Embryonic facial prominence (tissue), 1 donor: ENCODE results near the gene A1BG.
"Not testable (repeated sequence)": the region's sequence is repeated elsewhere in the genome, so short reads cannot be mapped to it uniquely, and the experiment has no call there.

Experiments
- DNase-seq: peaks from one replicate; pipeline ENCODE4 v3.0.0-alpha.2; 2016; ENCODE audit errors: extremely low spot score

Gene A1BG

DNA sequence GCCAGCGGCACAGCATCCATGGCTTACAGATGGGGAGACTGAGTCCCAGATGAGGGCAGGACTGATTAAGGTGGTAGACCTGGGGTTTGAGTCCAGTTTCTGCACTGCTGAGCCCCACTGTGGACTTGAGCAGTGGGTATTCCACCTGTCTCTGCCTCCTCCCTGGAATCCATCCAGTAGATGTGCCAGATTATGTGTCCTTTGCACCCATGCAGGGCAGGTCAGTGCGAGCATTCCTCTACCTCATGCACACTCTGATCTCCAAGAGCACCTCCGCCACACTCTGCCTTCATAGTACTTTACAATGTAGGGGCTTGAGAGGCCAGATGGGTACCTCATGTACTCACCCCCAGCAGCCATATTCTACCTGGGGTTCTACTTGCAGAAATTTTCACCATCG is 16.5 kb downstream of the A1BG start:
- DNase-seq: no peak

DNA sequence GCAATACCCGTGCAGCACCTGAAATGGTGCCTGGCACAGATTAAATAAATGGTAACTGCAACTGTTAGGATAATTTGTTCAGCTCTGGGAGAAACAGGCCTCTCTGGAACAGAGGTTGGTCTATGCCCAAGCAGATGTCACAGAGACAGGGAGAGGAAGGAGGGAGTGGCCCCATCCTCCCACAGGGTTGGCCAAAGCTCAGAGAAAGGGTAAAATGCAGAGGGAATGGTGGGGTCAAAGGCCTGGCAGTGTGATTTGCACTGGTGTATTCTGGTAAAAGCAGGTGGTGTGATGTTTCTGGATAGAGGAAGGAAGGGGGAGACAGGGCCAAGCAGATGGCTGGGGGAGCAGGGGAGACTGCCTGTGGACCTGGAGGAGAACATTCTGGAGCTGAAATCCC is 17.1 kb downstream of the A1BG start:
- no peak for DNase-seq

DNA sequence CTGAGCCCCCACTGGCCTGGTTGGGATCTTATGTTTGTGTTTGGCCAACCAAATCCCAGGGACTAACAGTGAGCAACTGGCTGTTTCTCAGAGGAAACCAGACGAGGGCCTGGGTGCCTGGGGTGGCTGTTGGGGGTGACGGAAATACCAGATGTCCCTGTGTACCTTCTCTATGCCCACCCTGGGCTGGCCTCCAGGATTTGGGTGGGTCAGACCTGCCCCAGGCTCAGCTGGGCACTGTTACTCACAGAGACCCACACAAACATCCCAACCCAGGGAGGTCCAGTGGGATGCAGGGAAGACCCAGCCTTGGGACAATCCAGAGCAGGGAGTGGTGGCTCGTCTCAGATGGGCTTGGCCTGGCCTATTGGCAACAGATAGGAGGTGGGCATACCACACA is 17.7 kb downstream of the A1BG start:
- DNase-seq: no peak

DNA sequence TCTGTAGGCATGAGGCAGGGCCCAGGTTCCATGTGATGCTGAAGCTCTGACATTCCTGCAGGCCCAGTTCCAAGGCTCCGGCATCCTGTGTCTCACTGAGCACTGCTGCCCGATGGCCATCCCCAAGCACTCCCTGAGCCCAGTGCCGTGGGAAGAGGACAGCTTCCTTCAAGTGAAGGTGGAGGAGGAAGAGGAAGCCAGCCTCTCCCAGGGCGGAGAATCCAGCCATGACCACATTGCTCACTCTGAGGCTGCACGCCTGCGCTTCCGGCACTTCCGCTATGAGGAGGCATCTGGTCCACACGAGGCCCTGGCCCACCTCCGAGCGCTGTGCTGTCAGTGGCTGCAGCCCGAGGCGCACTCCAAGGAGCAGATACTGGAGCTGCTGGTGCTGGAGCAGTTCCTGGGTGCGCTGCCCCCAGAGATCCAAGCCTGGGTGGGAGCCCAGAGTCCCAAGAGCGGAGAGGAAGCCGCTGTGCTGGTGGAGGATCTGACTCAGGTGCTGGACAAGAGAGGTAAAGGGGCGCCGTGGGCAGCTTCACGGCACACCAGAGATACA is 18.5 kb downstream of the A1BG start:
- no peak for DNase-seq

DNA sequence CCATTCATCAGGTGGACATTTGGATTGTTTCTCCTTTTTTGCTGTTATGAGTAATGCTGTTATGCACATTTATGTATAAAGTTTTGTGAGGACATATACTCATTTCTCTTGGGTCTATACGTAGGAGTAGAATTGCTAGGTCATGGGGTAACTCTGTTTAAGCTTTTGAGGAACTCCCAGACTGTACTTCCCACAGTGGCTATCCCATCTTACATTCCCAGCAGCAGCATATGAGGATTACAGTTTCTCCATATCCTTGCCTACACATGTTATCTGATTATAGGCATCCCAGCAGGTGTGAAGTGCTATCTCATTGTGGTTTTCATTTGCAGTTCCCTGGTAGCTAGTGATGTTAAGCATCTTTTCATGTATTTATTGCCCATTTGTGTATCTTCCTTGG is 20.6 kb downstream of the A1BG start:
- no peak for DNase-seq

GRCh38 chr19:58330458-58330857 is 22.8 kb downstream of the A1BG start:
- no peak for DNase-seq

DNA sequence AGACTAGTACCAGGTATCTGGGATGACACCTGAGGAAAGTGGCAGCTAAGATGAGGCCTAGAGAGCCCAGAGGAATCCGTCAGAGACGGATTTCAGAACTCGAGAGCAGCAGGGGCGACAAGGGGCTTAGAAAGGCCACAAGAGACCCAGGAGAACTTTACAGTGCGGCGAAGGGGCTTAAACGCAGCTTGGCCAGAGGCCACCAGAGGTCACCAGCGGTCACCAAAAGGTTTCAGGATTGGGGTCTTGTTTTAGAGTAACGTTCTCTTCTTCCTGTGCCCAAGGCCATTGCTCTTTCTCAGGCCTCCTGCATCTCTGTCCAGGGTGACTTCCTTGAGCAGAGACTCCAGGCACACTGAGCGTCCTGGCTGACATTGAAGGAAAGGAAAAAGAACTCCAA is 24.3 kb downstream of the A1BG start:
- no peak for DNase-seq

GRCh38 chr19:58326914-58327726 is 26.2 kb downstream of the A1BG start, which contains the start of gene ZSCAN22:
Gene ZSCAN22, plus strand, starts transcription at chr19:58326994. Its CDS starts 7,809 bp downstream, at chr19:58334803.
- peak; percentile 77 for DNase-seq

- DNase-seq: no peak
Observed at GRCh38 chr19:58326501-58326913, 26.8 kb downstream of the A1BG start.

GRCh38 chr19:58325311-58326022 is 27.8 kb downstream of the A1BG start:
- DNase-seq: no peak

DNA sequence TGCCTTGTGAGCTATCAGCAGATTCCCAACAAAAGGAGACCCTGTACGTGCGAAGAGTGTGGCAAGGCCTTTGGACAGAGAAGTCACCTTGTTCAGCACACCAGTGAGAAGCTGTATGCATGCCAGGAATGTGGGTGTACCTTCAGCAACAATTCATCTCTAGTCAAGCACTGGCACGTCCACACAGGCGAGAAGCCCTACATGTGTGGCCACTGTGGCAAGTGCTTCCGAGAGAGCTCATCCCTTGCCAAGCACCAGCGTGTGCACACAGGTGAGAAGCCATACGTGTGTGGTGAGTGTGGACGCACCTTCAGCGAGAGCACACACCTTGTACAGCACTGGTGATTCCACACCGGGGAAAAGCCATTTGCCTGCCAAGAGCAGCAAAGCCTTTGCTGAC is 34.1 kb downstream of the A1BG start:
- DNase-seq: no peak

DNA sequence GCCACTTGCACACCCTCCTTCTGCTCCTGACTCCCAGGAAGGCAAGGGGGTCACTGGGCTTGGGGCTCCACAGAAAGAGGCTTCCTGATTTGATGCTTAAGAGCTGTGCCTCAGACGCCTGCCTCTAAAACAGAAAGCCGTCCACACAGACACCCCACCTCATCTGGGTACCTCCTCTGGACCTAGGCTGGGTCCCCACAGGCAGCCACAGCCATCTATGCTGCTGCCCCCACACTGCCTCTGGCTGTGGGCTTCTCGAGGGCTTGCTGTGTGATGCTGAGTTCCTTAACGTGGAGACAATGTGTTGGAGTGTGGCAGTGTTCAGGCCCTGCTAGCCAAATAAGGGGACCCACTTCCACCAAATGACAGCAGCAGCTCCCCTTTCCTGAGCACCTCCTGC is 35.0 kb downstream of the A1BG start:
- no peak for DNase-seq

GRCh38 chr19:58317476-58318072 is 35.7 kb downstream of the A1BG start:
- DNase-seq: no peak

DNA sequence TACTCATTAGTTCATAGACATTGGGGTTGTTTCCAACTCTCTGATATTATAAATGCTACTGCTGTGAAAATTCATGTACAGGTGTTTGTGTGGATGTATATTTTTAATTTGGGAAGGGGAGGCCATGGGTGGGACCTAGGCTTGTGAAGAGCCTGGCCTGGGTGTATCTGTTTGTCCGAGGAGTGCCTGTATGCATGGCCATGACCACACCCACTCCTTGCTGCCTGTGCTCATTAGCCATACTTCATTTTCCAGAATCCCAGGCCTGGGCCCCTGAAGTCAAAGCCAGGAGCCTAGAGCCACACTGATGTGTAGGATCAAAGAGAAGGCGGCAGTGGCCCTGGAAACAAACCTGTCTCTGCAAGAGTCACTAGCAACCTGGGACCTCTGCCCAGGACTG is 37.7 kb downstream of the A1BG start:
- no peak for DNase-seq

DNA sequence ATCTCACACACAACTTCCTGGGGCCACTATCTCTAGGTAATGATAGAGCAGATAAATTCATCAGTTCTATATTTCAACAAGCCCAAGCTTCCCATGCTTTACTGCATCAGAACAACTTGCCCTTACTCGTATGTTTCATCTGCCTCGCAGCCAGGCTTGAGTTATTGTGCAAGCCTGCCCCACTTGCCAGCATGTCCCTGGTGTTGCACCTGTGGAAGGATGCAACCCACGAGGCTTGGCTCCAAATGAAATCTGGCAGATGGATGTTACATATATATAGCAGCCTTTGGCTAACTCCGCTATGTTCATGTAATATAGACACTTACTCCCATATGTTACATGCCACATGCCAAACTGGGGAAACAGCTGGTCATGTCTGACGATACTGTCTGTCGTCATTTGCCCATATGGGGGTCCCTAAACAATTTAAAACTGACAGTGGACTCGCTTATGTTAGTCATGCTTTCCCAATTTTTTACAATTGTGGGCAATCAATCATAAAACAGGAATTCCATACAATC is 41.9 kb downstream of the A1BG start:
- DNase-seq: no peak

GRCh38 chr19:58310685-58311084 is 42.6 kb downstream of the A1BG start:
- not testable (repeated sequence) for DNase-seq

GRCh38 chr19:58307736-58308135 is 45.6 kb downstream of the A1BG start:
- no peak for DNase-seq

DNA sequence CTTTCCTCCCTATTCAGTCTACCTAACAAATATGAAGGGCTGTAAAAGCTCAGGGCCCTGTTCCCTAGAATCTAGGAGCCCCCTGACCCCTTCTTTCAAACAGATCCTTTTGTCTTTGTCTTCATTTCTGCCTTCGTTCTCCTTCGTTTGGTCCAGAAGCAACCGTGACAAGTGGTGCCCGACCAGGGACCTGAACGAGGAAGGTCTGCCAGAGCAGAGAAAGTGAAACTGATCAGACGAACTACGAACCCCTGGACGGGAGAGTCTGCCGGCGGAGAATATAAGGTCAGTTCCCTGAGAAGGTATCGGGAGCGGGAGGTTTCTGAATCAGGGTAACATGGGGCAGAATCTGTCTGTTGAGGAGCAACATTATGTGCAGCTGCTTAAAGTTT is 47.4 kb downstream of the A1BG start:
- DNase-seq: no peak

DNA sequence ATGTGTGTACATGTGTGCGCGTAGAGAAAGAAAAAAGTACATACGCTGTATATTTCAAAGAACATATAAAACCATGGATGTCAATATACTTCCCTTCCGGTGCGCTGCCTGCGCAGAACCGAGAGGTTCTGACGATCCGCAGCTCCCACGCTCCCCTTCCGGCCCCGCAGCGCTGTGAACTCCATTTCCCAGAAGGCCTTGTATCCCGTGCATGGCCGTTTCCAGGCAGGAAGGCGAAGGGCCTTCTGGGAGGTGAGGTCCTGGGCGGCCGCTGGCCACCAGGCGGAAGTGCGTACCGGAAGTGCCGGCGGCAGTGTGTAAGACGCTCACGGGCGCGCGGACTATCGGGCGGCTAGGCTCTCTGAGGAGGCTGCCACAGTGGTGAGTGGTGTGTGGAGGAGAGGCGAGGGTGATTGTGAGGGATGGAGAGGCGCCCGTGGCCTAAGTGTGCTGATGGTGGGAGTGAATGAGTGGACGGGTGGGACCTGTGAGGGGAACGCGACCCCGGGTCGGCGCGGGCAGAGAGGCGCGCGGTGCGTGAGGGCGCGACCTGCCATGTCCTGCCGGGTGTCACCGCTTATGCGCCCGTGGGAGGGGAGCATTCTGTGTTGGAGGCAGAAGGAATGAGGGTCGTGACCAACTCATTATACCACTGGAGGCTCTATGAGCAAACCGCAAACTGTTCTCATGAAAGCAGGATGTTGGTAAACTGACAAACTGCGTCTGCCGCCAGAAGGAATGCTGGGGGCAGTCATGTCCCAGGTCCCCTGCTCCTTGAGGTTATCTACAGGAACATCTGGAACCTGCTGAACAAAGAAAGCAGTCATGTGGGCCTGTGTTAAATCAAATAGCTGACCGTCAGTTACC is 48.0 kb downstream of the A1BG start, which contains the start of gene ERVK3-1:
TSS of gene ERVK3-1 (plus strand) at position 313 of the 867 bp plus-strand sequence. CDS start 6,792 bp downstream, outside the sequence.
- peak; percentile 93 for DNase-seq

GRCh38 chr19:58304748-58305064 is 48.6 kb downstream of the A1BG start:
- DNase-seq: no peak

DNA sequence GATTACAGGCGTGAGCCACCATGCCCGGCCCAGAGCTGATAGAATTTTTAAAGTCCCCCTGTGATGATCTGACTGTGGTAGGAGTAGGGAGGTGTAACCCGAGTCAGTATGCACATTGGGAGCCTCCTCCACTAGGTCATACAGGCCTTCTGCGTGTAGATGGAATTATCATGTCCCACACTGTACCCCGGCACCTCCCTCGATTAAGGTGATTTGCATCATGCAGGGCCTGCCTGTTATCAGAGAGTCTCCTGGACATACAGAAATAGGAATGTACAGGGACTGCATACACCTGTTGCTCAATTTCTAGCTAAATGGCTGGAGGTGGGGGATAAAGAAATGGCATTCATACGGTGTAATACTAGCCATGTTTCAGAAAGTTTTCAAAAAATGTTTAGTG is 49.0 kb downstream of the A1BG start:
- no peak for DNase-seq
